ENCODE results near the gene USH2A. TPM values are rescaled to one million over a fixed set of nuclear protein-coding genes. Genes with fewer than 3 reads are reported as not detected.

USH2A gene
- total and polyA plus RNA-seq, 12 donors, result 0.03 to 1.9 (median 0.16) TPM; not detected in 3

- 54 to 67% (median 61%) methylated on average over 2 of the region's 2 CpGs for WGBS, 4 donors
- no peaks in the 10 kb centered on the region for H3K27me3 ChIP-seq
- intact Hi-C loops (cut with DNase I), result no loop called here
Observed at GRCh38 chr1:215780139-215780538, 643.1 kb downstream of the USH2A start.

DNA sequence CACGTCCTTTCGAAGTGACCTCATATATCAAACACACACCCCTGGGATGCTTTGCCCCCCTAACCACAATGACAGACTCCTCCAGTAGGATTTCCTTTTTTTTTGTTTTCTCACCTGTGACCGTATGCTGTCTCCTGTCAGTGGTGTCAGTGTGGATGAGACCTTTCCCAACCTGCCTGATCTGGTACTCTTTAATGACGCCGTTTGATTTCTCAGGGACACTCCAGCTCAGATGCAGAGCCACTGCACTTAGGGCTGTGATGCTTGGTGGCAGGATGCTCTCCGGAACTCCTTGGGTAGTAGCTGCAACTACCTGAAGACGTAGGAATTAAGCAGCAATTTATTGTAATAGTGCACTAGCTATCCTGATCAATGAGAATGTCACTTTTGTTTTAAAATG, 643.5 kb downstream of the USH2A start:
- TF ChIP-seq, protein P1, sequence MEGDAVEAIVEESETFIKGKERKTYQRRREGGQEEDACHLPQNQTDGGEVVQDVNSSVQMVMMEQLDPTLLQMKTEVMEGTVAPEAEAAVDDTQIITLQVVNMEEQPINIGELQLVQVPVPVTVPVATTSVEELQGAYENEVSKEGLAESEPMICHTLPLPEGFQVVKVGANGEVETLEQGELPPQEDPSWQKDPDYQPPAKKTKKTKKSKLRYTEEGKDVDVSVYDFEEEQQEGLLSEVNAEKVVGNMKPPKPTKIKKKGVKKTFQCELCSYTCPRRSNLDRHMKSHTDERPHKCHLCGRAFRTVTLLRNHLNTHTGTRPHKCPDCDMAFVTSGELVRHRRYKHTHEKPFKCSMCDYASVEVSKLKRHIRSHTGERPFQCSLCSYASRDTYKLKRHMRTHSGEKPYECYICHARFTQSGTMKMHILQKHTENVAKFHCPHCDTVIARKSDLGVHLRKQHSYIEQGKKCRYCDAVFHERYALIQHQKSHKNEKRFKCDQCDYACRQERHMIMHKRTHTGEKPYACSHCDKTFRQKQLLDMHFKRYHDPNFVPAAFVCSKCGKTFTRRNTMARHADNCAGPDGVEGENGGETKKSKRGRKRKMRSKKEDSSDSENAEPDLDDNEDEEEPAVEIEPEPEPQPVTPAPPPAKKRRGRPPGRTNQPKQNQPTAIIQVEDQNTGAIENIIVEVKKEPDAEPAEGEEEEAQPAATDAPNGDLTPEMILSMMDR (IDR thresholded peaks at IDR 0.05), result no peak
- no peak for TF ChIP-seq POLR2A (IDR thresholded peaks at IDR 0.05)
- no peak overlapping the region for H3K27ac ChIP-seq
- WGBS, 4 donors, result 49 to 59% (median 56%) methylated on average over 7 of the region's 7 CpGs
- H3K36me3 ChIP-seq (replicated peaks in 1 of 2), result no peaks in the 10 kb centered on the region
- H3K4me1 ChIP-seq (replicated peaks in 1 of 2), result no peaks in the 10 kb centered on the region
- H3K4me3 ChIP-seq, result no peak overlapping the region
- intact Hi-C loops (cut with DNase I), result no loop called here
- no peaks in the 10 kb centered on the region for H3K27me3 ChIP-seq
- H3K9me3 ChIP-seq (replicated peaks in 1 of 3), result no peaks in the 10 kb centered on the region
- no peak for DNase-seq

More at GRCh38 chr1:215780139-215780538, 643.1 kb downstream of the USH2A start:
- no peaks in the 10 kb centered on the region for H3K9me3 ChIP-seq (replicated peaks in 1 of 3)
- no peak for DNase-seq
- no peaks in the 10 kb centered on the region for H3K4me1 ChIP-seq (replicated peaks in 1 of 2)
- H3K36me3 ChIP-seq (replicated peaks in 1 of 2), result no peaks in the 10 kb centered on the region
- no peak overlapping the region for H3K4me3 ChIP-seq
- H3K27ac ChIP-seq, result no peak overlapping the region
- TF ChIP-seq POLR2A (IDR thresholded peaks at IDR 0.05), result no peak
- TF ChIP-seq, protein P1 (IDR thresholded peaks at IDR 0.05), result no peak

- H3K4me1 ChIP-seq (replicated peaks in 1 of 2), result no peaks in the 10 kb centered on the region
- no peak overlapping the region for H3K27ac ChIP-seq
- no peak overlapping the region for H3K4me3 ChIP-seq
- no peak for TF ChIP-seq POLR2A (IDR thresholded peaks at IDR 0.05)
- TF ChIP-seq, protein P1 (IDR thresholded peaks at IDR 0.05), result no peak
- H3K36me3 ChIP-seq (replicated peaks in 1 of 2), result no peaks in the 10 kb centered on the region
- no peak for DNase-seq
- 59 to 73% (median 65%) methylated on average over 5 of the region's 5 CpGs for WGBS, 4 donors
- H3K27me3 ChIP-seq, result no peaks in the 10 kb centered on the region
- no peaks in the 10 kb centered on the region for H3K9me3 ChIP-seq (replicated peaks in 1 of 3)
- intact Hi-C loops (cut with DNase I), result no loop called here
Observed at GRCh38 chr1:215777370-215777925, 645.8 kb downstream of the USH2A start.

DNA sequence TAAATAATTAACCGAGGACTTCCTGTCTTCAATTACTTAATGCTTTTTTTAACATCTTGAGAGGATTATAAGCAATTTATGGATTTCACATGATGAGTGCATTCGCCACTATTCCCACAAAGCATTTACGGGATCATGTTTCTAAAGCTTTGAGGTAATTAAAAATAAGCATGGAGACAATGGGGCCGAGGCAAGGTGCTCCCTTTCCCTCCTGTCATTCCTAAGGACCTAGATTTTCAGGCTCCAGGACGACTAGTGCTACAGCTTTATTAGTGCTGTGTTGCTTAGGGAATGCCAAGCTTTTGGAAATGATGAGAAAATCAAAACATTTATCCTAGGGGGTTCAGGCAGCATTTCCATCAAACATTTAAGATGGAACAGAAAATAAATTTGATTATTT, 646.9 kb downstream of the USH2A start:
- no peaks in the 10 kb centered on the region for H3K27me3 ChIP-seq
- intact Hi-C loops (cut with DNase I), result no loop called here
- WGBS, 4 donors, result 62 to 74% (median 69%) methylated on average over 5 of the region's 5 CpGs

More for the DNA sequence above, 646.9 kb downstream of the USH2A start:
- Histone ChIP-seq H3K36me3 (replicated peaks in 1 of 2) (no peaks in the 10 kb centered on the region), H3K4me1 (replicated peaks in 1 of 2) (no peaks in the 10 kb centered on the region), H3K9me3 (replicated peaks in 1 of 3) (no peaks in the 10 kb centered on the region), H3K27ac (no peak overlapping the region), H3K4me3 (no peak overlapping the region)
- TF ChIP-seq, protein P1 (IDR thresholded peaks at IDR 0.05), result no peak
- TF ChIP-seq POLR2A (IDR thresholded peaks at IDR 0.05), result no peak
- no peak for DNase-seq

Measured in adrenal gland (tissue), 12 donors.